OCI-LY3 (cell line): ENCODE measurements around the gene STAT5A.

ENCODE experiments used
- EZH2phosphoT487 ChIP-seq: fragments of 200-600 bp; shearing (Covaris generic); IDR thresholded peaks from 2 replicates; pipeline ENCODE4 v1.6.1; 2018; ENCODE audit warnings: antibody characterized with exemption, mixed run types, low read depth
- TF ChIP-seq, protein P1 (sequence below): fragments of 200-600, 300-600 bp; sonication (generic); IDR thresholded peaks from 2 replicates; pipeline ENCODE4 v1.5.1; 2014; ENCODE audit warnings: antibody characterized with exemption, low read length, low read depth

DNA sequence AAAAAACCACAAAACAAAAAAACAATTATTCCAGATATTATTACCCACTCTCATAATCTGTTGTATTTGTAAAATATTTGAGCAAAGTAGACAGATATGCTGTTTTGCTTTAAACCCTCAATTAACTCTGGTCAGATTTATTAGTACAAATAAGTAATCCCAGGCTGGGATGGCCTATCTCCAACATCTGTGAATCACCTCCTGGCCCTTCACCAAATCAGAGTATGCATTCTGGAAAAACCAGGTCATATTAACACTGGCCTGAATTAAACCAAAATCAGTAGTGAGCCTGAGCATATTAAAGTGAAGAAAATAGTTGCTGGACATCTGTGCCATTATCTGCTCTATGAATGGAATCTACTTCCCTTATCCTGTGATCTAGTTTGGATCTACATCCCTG is 58.9 kb downstream of the STAT5A start:
- TF ChIP-seq, protein P1, sequence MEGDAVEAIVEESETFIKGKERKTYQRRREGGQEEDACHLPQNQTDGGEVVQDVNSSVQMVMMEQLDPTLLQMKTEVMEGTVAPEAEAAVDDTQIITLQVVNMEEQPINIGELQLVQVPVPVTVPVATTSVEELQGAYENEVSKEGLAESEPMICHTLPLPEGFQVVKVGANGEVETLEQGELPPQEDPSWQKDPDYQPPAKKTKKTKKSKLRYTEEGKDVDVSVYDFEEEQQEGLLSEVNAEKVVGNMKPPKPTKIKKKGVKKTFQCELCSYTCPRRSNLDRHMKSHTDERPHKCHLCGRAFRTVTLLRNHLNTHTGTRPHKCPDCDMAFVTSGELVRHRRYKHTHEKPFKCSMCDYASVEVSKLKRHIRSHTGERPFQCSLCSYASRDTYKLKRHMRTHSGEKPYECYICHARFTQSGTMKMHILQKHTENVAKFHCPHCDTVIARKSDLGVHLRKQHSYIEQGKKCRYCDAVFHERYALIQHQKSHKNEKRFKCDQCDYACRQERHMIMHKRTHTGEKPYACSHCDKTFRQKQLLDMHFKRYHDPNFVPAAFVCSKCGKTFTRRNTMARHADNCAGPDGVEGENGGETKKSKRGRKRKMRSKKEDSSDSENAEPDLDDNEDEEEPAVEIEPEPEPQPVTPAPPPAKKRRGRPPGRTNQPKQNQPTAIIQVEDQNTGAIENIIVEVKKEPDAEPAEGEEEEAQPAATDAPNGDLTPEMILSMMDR, result no peak
- no peak for TF ChIP-seq EZH2phosphoT487
